GM19193 (cell line): Measurements from ENCODE around the gene ADARB1.

Source experiments
- POLR2A ChIP-seq: IDR thresholded peaks from 4 replicates; pipeline ENCODE4 v1.6.1; 2011; ENCODE audit not compliant: insufficient read depth, insufficient read length; ENCODE audit errors: extremely low read depth

Gene ADARB1

GRCh38 chr21:45050797-45051489 lies 23.4 kb upstream of the ADARB1 start:
- TF ChIP-seq POLR2A = no peak

- no peak for TF ChIP-seq POLR2A
These were observed 22.6 kb upstream of the ADARB1 start for GRCh38 chr21:45051580-45052434.

- no peak for TF ChIP-seq POLR2A
These were observed 21.4 kb upstream of the ADARB1 start for GRCh38 chr21:45052960-45053359.

- TF ChIP-seq POLR2A = no peak
These were observed 20.7 kb upstream of the ADARB1 start for GRCh38 chr21:45053561-45054226.

- no peak for TF ChIP-seq POLR2A
These were observed 20.0 kb upstream of the ADARB1 start for GRCh38 chr21:45054227-45054926.

- TF ChIP-seq POLR2A = no peak
These were observed 19.3 kb upstream of the ADARB1 start for GRCh38 chr21:45054927-45055612.

- no peak for TF ChIP-seq POLR2A
These were observed 18.5 kb upstream of the ADARB1 start for GRCh38 chr21:45055861-45056260.

- no peak for TF ChIP-seq POLR2A
These were observed 18.0 kb upstream of the ADARB1 start for GRCh38 chr21:45056296-45056904.

GRCh38 chr21:45056917-45057560 lies 17.3 kb upstream of the ADARB1 start:
- TF ChIP-seq POLR2A = no peak

GRCh38 chr21:45057886-45058285 lies 16.5 kb upstream of the ADARB1 start:
- no peak for TF ChIP-seq POLR2A

- TF ChIP-seq POLR2A = no peak
These were observed 15.3 kb upstream of the ADARB1 start for GRCh38 chr21:45059121-45059520.

GRCh38 chr21:45060089-45060488 lies 14.3 kb upstream of the ADARB1 start:
- TF ChIP-seq POLR2A = no peak

GRCh38 chr21:45060675-45061311 lies 13.6 kb upstream of the ADARB1 start:
- no peak for TF ChIP-seq POLR2A

- TF ChIP-seq POLR2A = no peak
These were observed 10.3 kb upstream of the ADARB1 start for GRCh38 chr21:45064091-45064490.
